Endothelial cell (in vitro differentiated cells): Measurements from ENCODE around the gene MME. TPM values are rescaled to one million over a fixed set of nuclear protein-coding genes. Genes with fewer than 3 reads are reported as not detected.
"Not testable (repeated sequence)": the region's sequence is repeated elsewhere in the genome, so short reads cannot be mapped to it uniquely, and the experiment has no call there.

Source experiments
- DNase-seq: peaks from one replicate; pipeline ENCODE4 v3.0.0; 2021; ENCODE audit warnings: low spot score
- H3K27ac Mint-ChIP-seq: one replicate; pipeline ENCODE4 v1.8.0; 2021; ENCODE audit warnings: mixed read lengths, inconsistent platforms; ENCODE audit not compliant: unreplicated experiment
- H3K27me3 Mint-ChIP-seq: one replicate; pipeline ENCODE4 v1.8.0; 2021; ENCODE audit warnings: mild to moderate bottlenecking, moderate library complexity, mixed read lengths, inconsistent platforms; ENCODE audit not compliant: unreplicated experiment
- H3K36me3 Mint-ChIP-seq: one replicate; pipeline ENCODE4 v1.8.0; 2021; ENCODE audit warnings: mild to moderate bottlenecking, low read depth, mixed read lengths, inconsistent platforms; ENCODE audit not compliant: unreplicated experiment
- H3K4me1 Mint-ChIP-seq: one replicate; pipeline ENCODE4 v1.8.0; 2021; ENCODE audit warnings: mild to moderate bottlenecking, mixed read lengths, inconsistent platforms; ENCODE audit not compliant: unreplicated experiment
- H3K4me3 Mint-ChIP-seq: one replicate; pipeline ENCODE4 v1.8.0; 2021; ENCODE audit warnings: mild to moderate bottlenecking, mixed read lengths, inconsistent platforms; ENCODE audit not compliant: unreplicated experiment
- H3K9me3 Mint-ChIP-seq: one replicate; pipeline ENCODE4 v1.8.0; 2021; ENCODE audit warnings: mixed read lengths, inconsistent platforms; ENCODE audit not compliant: unreplicated experiment
- total RNA-seq: library from RNA; stranded (reverse); fragmentation: NEBNext Ultra II Directional; extraction: Animal tissue kit (Norgen Biotek cat#: 25700); gene quantifications from one replicate; pipeline ENCODE4 v1.2.1, GENCODE V29; 2021; ENCODE audit not compliant: unreplicated experiment
- TF ChIP-seq, protein P1 (sequence below): fragments of 200-600 bp; sonication (generic); IDR thresholded peaks from one replicate; pipeline ENCODE4 v1.5.0; 2021; ENCODE audit warnings: antibody characterized with exemption; ENCODE audit not compliant: unreplicated experiment

Gene MME
- total RNA-seq, 1 donor from 2014 or later, result 4.7 TPM

DNA sequence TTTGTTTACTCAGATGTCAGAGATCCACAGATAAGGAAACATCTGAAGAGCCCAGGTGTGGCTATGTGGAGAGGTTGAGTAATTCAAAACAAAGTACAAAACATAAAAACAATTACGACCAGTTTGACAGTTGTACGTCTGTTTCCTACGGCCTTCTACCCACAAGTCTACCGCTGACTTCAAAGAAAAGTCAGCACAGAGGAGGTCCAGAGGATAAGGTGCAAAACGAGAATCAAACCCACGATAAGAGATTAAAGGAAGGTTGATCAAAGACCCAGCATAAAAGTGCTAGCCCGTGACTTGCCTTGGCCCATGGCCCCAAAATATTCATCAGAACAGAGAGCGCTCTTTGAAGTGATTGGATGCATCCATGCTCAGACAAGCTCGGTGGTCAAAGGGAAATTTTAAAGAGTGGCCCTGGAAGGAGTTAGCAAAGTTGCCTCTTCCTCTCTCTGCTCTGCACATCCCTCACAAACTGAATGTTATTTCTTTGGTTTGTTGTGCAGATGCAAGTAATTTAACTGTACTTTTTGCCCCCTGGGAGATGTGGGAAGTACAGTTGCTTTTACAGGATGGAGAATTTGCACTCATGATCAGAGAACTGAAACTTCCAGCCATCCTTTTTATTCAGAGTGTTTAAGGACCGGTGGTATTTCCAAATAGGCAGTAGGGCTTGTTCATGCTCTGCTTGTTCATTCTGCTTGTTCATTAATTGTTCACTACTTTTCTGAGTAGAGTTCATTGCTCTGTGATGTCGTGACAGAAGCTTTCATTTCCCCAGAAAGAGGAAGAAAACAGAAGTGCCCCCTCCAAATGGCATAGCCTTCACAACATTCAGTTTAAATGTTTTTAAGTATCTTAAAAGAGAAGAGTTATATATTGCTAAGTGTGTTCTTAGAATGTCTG, 31.1 kb downstream of the MME start:
- H3K4me3 Mint-ChIP-seq, result no peak overlapping the region

GRCh38 chr3:155111971-155112370, 31.9 kb downstream of the MME start:
- Mint-ChIP-seq H3K27ac (no peak overlapping the region), H3K9me3 (no peaks in the 10 kb centered on the region), H3K4me1 (no peaks in the 10 kb centered on the region), H3K27me3 (peaks cover 2% of the 10 kb centered on the region), H3K4me3 (no peak overlapping the region), H3K36me3 (no peaks in the 10 kb centered on the region)
- no peak for DNase-seq
- TF ChIP-seq, protein P1, sequence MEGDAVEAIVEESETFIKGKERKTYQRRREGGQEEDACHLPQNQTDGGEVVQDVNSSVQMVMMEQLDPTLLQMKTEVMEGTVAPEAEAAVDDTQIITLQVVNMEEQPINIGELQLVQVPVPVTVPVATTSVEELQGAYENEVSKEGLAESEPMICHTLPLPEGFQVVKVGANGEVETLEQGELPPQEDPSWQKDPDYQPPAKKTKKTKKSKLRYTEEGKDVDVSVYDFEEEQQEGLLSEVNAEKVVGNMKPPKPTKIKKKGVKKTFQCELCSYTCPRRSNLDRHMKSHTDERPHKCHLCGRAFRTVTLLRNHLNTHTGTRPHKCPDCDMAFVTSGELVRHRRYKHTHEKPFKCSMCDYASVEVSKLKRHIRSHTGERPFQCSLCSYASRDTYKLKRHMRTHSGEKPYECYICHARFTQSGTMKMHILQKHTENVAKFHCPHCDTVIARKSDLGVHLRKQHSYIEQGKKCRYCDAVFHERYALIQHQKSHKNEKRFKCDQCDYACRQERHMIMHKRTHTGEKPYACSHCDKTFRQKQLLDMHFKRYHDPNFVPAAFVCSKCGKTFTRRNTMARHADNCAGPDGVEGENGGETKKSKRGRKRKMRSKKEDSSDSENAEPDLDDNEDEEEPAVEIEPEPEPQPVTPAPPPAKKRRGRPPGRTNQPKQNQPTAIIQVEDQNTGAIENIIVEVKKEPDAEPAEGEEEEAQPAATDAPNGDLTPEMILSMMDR, result no peak

More for the DNA sequence above, 31.1 kb downstream of the MME start:
- H3K36me3 Mint-ChIP-seq, result no peaks in the 10 kb centered on the region
- no peak overlapping the region for H3K27ac Mint-ChIP-seq
- DNase-seq, result no peak
- no peaks in the 10 kb centered on the region for H3K4me1 Mint-ChIP-seq
- peaks cover 2% of the 10 kb centered on the region for H3K27me3 Mint-ChIP-seq
- no peaks in the 10 kb centered on the region for H3K9me3 Mint-ChIP-seq
- TF ChIP-seq, protein P1, result no peak

DNA sequence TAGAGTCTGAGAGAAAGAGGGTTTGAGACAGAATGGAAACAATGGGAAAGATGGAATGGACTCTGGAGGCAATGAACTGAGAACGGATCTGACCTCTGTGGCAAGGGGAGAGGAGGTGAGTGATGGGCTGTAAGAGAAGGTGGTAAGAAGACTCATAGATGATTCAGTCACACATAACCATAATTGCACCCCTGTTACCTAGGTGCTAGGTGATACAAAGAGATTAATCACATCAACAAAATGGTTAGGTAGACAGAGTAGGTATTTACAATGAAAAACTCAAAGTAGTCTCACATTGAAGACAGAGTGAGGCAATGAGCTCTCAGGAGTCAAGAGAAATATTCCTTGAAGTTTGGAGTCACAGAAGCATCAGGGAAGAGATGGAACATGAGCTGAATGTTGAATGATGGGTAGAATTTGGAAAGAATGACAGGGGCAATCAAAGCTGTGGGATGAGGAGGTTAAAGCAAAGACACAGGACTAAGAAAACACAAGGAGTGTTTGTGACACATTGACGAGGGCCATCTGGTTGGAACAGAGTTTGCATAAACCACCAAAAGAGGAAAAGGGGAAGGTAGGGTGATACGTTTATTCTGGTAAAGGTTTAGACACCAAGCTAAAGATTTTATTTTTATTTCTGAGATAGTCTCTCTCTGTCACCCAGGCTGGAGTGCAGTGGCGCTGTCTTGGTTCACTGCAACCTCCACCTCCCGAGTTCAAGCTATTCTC, 32.7 kb downstream of the MME start:
- Mint-ChIP-seq H3K4me3 (no peak overlapping the region), H3K27ac (no peak overlapping the region), H3K4me1 (no peaks in the 10 kb centered on the region), H3K36me3 (no peaks in the 10 kb centered on the region), H3K9me3 (no peaks in the 10 kb centered on the region), H3K27me3 (peaks cover 2% of the 10 kb centered on the region)
- DNase-seq, result no peak
- TF ChIP-seq, protein P1, result no peak

DNA sequence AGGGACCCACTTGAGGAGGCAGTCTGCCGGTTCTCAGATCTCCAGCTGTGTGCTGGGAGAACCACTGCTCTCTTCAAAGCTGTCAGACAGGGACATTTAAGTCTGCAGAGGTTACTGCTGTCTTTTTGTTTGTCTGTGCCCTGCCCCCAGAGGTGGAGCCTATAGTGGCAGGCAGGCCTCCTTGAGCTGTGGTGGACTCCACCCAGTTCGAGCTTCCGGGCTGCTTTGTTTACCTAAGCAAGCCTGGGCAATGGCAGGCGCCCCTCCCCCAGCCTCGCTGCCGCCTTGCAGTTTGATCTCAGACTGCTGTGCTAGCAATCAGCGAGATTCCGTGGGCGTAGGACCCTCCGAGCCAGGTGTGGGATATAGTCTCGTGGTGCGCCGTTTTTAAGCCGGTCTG, 44.6 kb downstream of the MME start:
- not testable (repeated sequence) for H3K27me3 Mint-ChIP-seq, H3K36me3 Mint-ChIP-seq, H3K27ac Mint-ChIP-seq, DNase-seq, H3K9me3 Mint-ChIP-seq, H3K4me1 Mint-ChIP-seq, H3K4me3 Mint-ChIP-seq

DNA sequence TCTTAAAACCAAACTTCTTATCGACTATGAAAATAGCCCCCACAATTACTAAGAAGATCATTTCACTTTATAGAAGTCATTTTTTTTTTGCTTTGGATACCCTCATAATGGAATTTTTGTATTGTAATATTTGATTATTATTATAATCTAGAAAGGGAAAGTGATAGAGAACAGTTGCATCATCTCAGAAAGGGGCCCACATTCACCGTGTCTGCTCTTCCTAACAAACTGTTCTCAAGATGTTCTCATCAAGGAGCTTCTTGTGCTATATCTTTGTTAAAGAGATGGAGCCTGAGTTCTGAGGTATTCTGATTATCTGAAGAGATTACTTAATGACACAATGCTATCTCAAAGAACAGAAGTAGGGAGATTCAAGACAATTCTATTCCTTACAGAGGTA, 49.3 kb downstream of the MME start:
- H3K36me3 Mint-ChIP-seq, result no peaks in the 10 kb centered on the region
- H3K27ac Mint-ChIP-seq, result no peak overlapping the region
- DNase-seq, result no peak
- peaks cover 5% of the 10 kb centered on the region for H3K4me1 Mint-ChIP-seq
- no peaks in the 10 kb centered on the region for H3K9me3 Mint-ChIP-seq
- no peak overlapping the region for H3K4me3 Mint-ChIP-seq
- TF ChIP-seq, protein P1, result no peak
- H3K27me3 Mint-ChIP-seq, result no peaks in the 10 kb centered on the region
